Stomach smooth muscle (tissue), 2 donors: ENCODE measurements around the gene RAPGEF2.
"Not testable (repeated sequence)": the region's sequence is repeated elsewhere in the genome, so short reads cannot be mapped to it uniquely, and the experiment has no call there.

Experiments
- H3K27ac ChIP-seq: one replicate; pipeline ENCODE4 v1.7.0; 2013; ENCODE audit warnings: mild to moderate bottlenecking, low read length, inconsistent platforms
- H3K27me3 ChIP-seq, 2 donors: one replicate each; pipeline ENCODE4 v1.7.0; 2013; ENCODE audit warnings: low read length in 2 of 2; ENCODE audit not compliant: insufficient read depth in 2 of 2, control insufficient read depth in 1 of 2
- H3K36me3 ChIP-seq, 2 donors: one replicate each; pipeline ENCODE4 v1.7.0; 2013; ENCODE audit warnings: low read length in 2 of 2; ENCODE audit not compliant: control insufficient read depth in 2 of 2, insufficient read depth in 2 of 2
- H3K4me1 ChIP-seq: one replicate; pipeline ENCODE4 v1.7.0; 2013; ENCODE audit warnings: low read length; ENCODE audit not compliant: control insufficient read depth, insufficient read depth
- H3K4me3 ChIP-seq, 2 donors: one replicate each; pipeline ENCODE4 v1.7.0; 2013; ENCODE audit warnings: low read length in 2 of 2
- H3K9ac ChIP-seq, 2 donors: one replicate each; pipeline ENCODE4 v1.7.0; 2013; ENCODE audit warnings: low read length in 2 of 2, mild to moderate bottlenecking in 1 of 2
- H3K9me3 ChIP-seq, 2 donors: one replicate each; pipeline ENCODE4 v1.7.0; 2013; ENCODE audit warnings: low read length in 2 of 2; ENCODE audit not compliant: control insufficient read depth in 2 of 2
- donor health status: healthy.
- donor health status: Pancreatic carcinoma.

The RAPGEF2 gene

GRCh38 chr4:159308566-159309340 is 205.9 kb downstream of the RAPGEF2 start:
- no peaks in the 10 kb centered on the region for H3K4me1 ChIP-seq
- peaks cover 2 to 13% of the 10 kb centered on the region in 2 donors for H3K36me3 ChIP-seq
- no peak overlapping the region for H3K27ac ChIP-seq
- H3K27me3 ChIP-seq: no peaks in the 10 kb centered on the region
- H3K4me3 ChIP-seq: no peak overlapping the region
- no peak overlapping the region for H3K9ac ChIP-seq
- H3K9me3 ChIP-seq: peaks cover 0 to 5% of the 10 kb centered on the region in 2 donors

- Histone ChIP-seq H3K4me3 (no peak overlapping the region), H3K9me3 (no peaks in the 10 kb centered on the region), H3K27ac (no peak overlapping the region), H3K36me3 (peaks cover 0 to 3% of the 10 kb centered on the region in 2 donors), H3K4me1 (no peaks in the 10 kb centered on the region), H3K27me3 (no peaks in the 10 kb centered on the region), H3K9ac (no peak overlapping the region)
These were observed 209.4 kb downstream of the RAPGEF2 start for GRCh38 chr4:159312236-159312635.

GRCh38 chr4:159315879-159316278 is 213.0 kb downstream of the RAPGEF2 start:
- H3K9ac ChIP-seq, H3K9me3 ChIP-seq, H3K4me1 ChIP-seq, H3K4me3 ChIP-seq, H3K27ac ChIP-seq, H3K27me3 ChIP-seq, H3K36me3 ChIP-seq: not testable (repeated sequence)

- Histone ChIP-seq H3K36me3 (peaks cover 0 to 3% of the 10 kb centered on the region in 2 donors), H3K27me3 (no peaks in the 10 kb centered on the region), H3K27ac (no peak overlapping the region), H3K9ac (no peak overlapping the region), H3K4me1 (no peaks in the 10 kb centered on the region), H3K9me3 (no peaks in the 10 kb centered on the region), H3K4me3 (no peak overlapping the region)
These were observed 214.3 kb downstream of the RAPGEF2 start for GRCh38 chr4:159317203-159317602.

GRCh38 chr4:159319027-159319426 is 216.1 kb downstream of the RAPGEF2 start:
- no peaks in the 10 kb centered on the region for H3K9me3 ChIP-seq
- no peaks in the 10 kb centered on the region for H3K27me3 ChIP-seq
- H3K9ac ChIP-seq: no peak overlapping the region
- H3K4me1 ChIP-seq: no peaks in the 10 kb centered on the region
- H3K36me3 ChIP-seq: peaks cover 4 to 8% of the 10 kb centered on the region in 2 donors
- no peak overlapping the region for H3K27ac ChIP-seq
- no peak overlapping the region for H3K4me3 ChIP-seq

GRCh38 chr4:159326480-159326879 is 223.6 kb downstream of the RAPGEF2 start:
- Histone ChIP-seq H3K27me3 (no peaks in the 10 kb centered on the region), H3K9me3 (no peaks in the 10 kb centered on the region), H3K27ac (no peak overlapping the region), H3K4me3 (no peak overlapping the region), H3K9ac (no peak overlapping the region), H3K4me1 (no peaks in the 10 kb centered on the region), H3K36me3 (peaks cover 4 to 16% of the 10 kb centered on the region in 2 donors)

GRCh38 chr4:159328766-159329165 is 225.9 kb downstream of the RAPGEF2 start:
- no peak overlapping the region for H3K4me3 ChIP-seq
- H3K36me3 ChIP-seq: peaks cover 0 to 14% of the 10 kb centered on the region in 2 donors
- no peaks in the 10 kb centered on the region for H3K9me3 ChIP-seq
- no peak overlapping the region for H3K27ac ChIP-seq
- H3K4me1 ChIP-seq: no peaks in the 10 kb centered on the region
- H3K27me3 ChIP-seq: no peaks in the 10 kb centered on the region
- no peak overlapping the region for H3K9ac ChIP-seq

- Histone ChIP-seq H3K27me3 (no peaks in the 10 kb centered on the region), H3K4me3 (no peak overlapping the region), H3K9ac (no peak overlapping the region), H3K36me3 (peaks cover 8 to 26% of the 10 kb centered on the region in 2 donors), H3K9me3 (no peaks in the 10 kb centered on the region), H3K4me1 (no peaks in the 10 kb centered on the region), H3K27ac (no peak overlapping the region)
These were observed 231.6 kb downstream of the RAPGEF2 start for GRCh38 chr4:159334461-159334860.

GRCh38 chr4:159337041-159337440 is 234.2 kb downstream of the RAPGEF2 start:
- Histone ChIP-seq H3K4me3 (no peak overlapping the region), H3K9me3 (no peaks in the 10 kb centered on the region), H3K4me1 (no peaks in the 10 kb centered on the region), H3K36me3 (peaks cover 19 to 23% of the 10 kb centered on the region in 2 donors), H3K27ac (no peak overlapping the region), H3K9ac (no peak overlapping the region), H3K27me3 (no peaks in the 10 kb centered on the region)

- H3K4me3 ChIP-seq: no peak overlapping the region
- no peaks in the 10 kb centered on the region for H3K27me3 ChIP-seq
- no peaks in the 10 kb centered on the region for H3K4me1 ChIP-seq
- no peak overlapping the region for H3K9ac ChIP-seq
- no peak overlapping the region for H3K27ac ChIP-seq
- H3K9me3 ChIP-seq: no peaks in the 10 kb centered on the region
- peaks cover 35 to 45% of the 10 kb centered on the region in 2 donors for H3K36me3 ChIP-seq
These were observed 238.6 kb downstream of the RAPGEF2 start for GRCh38 chr4:159341522-159341921.

GRCh38 chr4:159342374-159342773 is 239.5 kb downstream of the RAPGEF2 start:
- no peaks in the 10 kb centered on the region for H3K4me1 ChIP-seq
- H3K36me3 ChIP-seq: peaks cover 36 to 51% of the 10 kb centered on the region in 2 donors
- no peaks in the 10 kb centered on the region for H3K9me3 ChIP-seq
- no peak overlapping the region for H3K4me3 ChIP-seq
- no peak overlapping the region for H3K27ac ChIP-seq
- H3K27me3 ChIP-seq: no peaks in the 10 kb centered on the region
- no peak overlapping the region for H3K9ac ChIP-seq
